ENCODE measurements around the gene TRIM16. TPM values are rescaled to one million over a fixed set of nuclear protein-coding genes. Genes with fewer than 3 reads are reported as not detected.
"Not testable (repeated sequence)": the region's sequence is repeated elsewhere in the genome, so short reads cannot be mapped to it uniquely, and the experiment has no call there.

The TRIM16 gene
- total RNA-seq, 1 experiment from 2014 or later = 17.7 TPM

- not testable (repeated sequence) for H3K27me3 Mint-ChIP-seq (ENCODE audit: low read depth); H3K9me3 ChIP-seq (ENCODE audit: control insufficient read depth, low read depth, low read length); H3K27ac ChIP-seq (ENCODE audit: insufficient read length, low read depth, low read length); H3K23me2 ChIP-seq (ENCODE audit: insufficient read length, low read depth, low read length, poor library complexity, severe bottlenecking); H3K18ac ChIP-seq (ENCODE audit: insufficient read length, low read depth, low read length); H3K4me1 ChIP-seq (ENCODE audit: insufficient read depth, low read length); H2BK15ac ChIP-seq (ENCODE audit: low read depth, low read length); H2BK20ac ChIP-seq (ENCODE audit: low read depth, low read length, poor library complexity, severe bottlenecking); H3K4me3 Mint-ChIP-seq; DNase-seq; H3K23ac ChIP-seq (ENCODE audit: insufficient read length, low read depth, low read length); H3K79me2 ChIP-seq (ENCODE audit: insufficient read depth, low read length); H3K4me2 ChIP-seq (ENCODE audit: insufficient read depth, insufficient read length, low read length); H2BK5ac ChIP-seq (ENCODE audit: insufficient read length, low read length); H2AK5ac ChIP-seq (ENCODE audit: insufficient read length, low read length); H2BK120ac ChIP-seq (ENCODE audit: low read depth, low read length, poor library complexity, severe bottlenecking); H4K91ac ChIP-seq (ENCODE audit: insufficient read length, low read depth, low read length); H3K27me3 ChIP-seq (ENCODE audit: insufficient read depth, low read length); H3K27ac Mint-ChIP-seq; H2AFZ ChIP-seq (ENCODE audit: low read length); H3T11ph ChIP-seq (ENCODE audit: low read length); H3K79me1 ChIP-seq (ENCODE audit: insufficient read depth, low read depth, low read length, poor library complexity, severe bottlenecking); H3K56ac ChIP-seq (ENCODE audit: insufficient read length, low read depth, low read length); H3K9ac ChIP-seq (ENCODE audit: extremely low read depth, insufficient read length, low read length); H3K14ac ChIP-seq (ENCODE audit: insufficient read depth, low read length); H4K5ac ChIP-seq (ENCODE audit: insufficient read length, low read depth, low read length); H3K4ac ChIP-seq (ENCODE audit: low read depth, low read length); H4K20me1 ChIP-seq (ENCODE audit: control insufficient read depth, insufficient read depth, insufficient read length); H2BK12ac ChIP-seq (ENCODE audit: insufficient read length, low read depth, low read length); H4K8ac ChIP-seq (replicated peaks; ENCODE audit: insufficient read length, low read depth, low read length); H3K4me1 Mint-ChIP-seq
- WGBS (ENCODE audit: extremely low coverage, insufficient read length, low lambda C conversion rate) = no CpG with 5 or more reads among the region's 32 CpGs
- Mint-ChIP-seq H3K36me3 (ENCODE audit: insufficient read depth in 1 of 3, low read depth in 3 of 3) (peaks cover 73 to 82% (median 74%) of the 10 kb centered on the region in 3 experiments), H3K9me3 (peaks cover 33 to 50% of the 10 kb centered on the region in 2 experiments)
Observed at GRCh38 chr17:15704813-15705212, 20.7 kb upstream of the TRIM16 start.

GRCh38 chr17:15704239-15704638, 20.1 kb upstream of the TRIM16 start:
- H3K4ac ChIP-seq (ENCODE audit: low read depth, low read length); H3K79me1 ChIP-seq (ENCODE audit: insufficient read depth, low read depth, low read length, poor library complexity, severe bottlenecking); H2AK5ac ChIP-seq (ENCODE audit: insufficient read length, low read length); H3K9ac ChIP-seq (ENCODE audit: extremely low read depth, insufficient read length, low read length); H3K4me1 ChIP-seq (ENCODE audit: insufficient read depth, low read length); H4K5ac ChIP-seq (ENCODE audit: insufficient read length, low read depth, low read length); H3K27ac ChIP-seq (ENCODE audit: insufficient read length, low read depth, low read length); H3K27ac Mint-ChIP-seq; H2AFZ ChIP-seq (ENCODE audit: low read length); H2BK120ac ChIP-seq (ENCODE audit: low read depth, low read length, poor library complexity, severe bottlenecking); H3K56ac ChIP-seq (ENCODE audit: insufficient read length, low read depth, low read length); H4K20me1 ChIP-seq (ENCODE audit: control insufficient read depth, insufficient read depth, insufficient read length); H3T11ph ChIP-seq (ENCODE audit: low read length); H2BK12ac ChIP-seq (ENCODE audit: insufficient read length, low read depth, low read length); H3K23me2 ChIP-seq (ENCODE audit: insufficient read length, low read depth, low read length, poor library complexity, severe bottlenecking); H2BK20ac ChIP-seq (ENCODE audit: low read depth, low read length, poor library complexity, severe bottlenecking); H3K9me3 ChIP-seq (ENCODE audit: control insufficient read depth, low read depth, low read length); H3K18ac ChIP-seq (ENCODE audit: insufficient read length, low read depth, low read length); H3K4me1 Mint-ChIP-seq; H2BK15ac ChIP-seq (ENCODE audit: low read depth, low read length); H4K8ac ChIP-seq (replicated peaks; ENCODE audit: insufficient read length, low read depth, low read length); H3K79me2 ChIP-seq (ENCODE audit: insufficient read depth, low read length); H3K14ac ChIP-seq (ENCODE audit: insufficient read depth, low read length); H3K4me2 ChIP-seq (ENCODE audit: insufficient read depth, insufficient read length, low read length); H3K4me3 Mint-ChIP-seq; H3K27me3 ChIP-seq (ENCODE audit: insufficient read depth, low read length); H2BK5ac ChIP-seq (ENCODE audit: insufficient read length, low read length); H4K91ac ChIP-seq (ENCODE audit: insufficient read length, low read depth, low read length); H3K23ac ChIP-seq (ENCODE audit: insufficient read length, low read depth, low read length); H3K27me3 Mint-ChIP-seq (ENCODE audit: low read depth); DNase-seq: not testable (repeated sequence)
- Mint-ChIP-seq H3K9me3 (peaks cover 28 to 45% of the 10 kb centered on the region in 2 experiments), H3K36me3 (ENCODE audit: insufficient read depth in 1 of 3, low read depth in 3 of 3) (peaks cover 68 to 76% (median 69%) of the 10 kb centered on the region in 3 experiments)
- no CpG with 5 or more reads among the region's 33 CpGs for WGBS (ENCODE audit: extremely low coverage, insufficient read length, low lambda C conversion rate)
